HepG2 (cell line): ENCODE data around the gene EXOC3L4. TPM values are rescaled to one million over a fixed set of nuclear protein-coding genes. Genes with fewer than 3 reads are reported as not detected.

Experiments
- AGO2 ChIP-seq: fragments of 200-400 bp; formaldehyde crosslinking; optimal IDR thresholded peaks from 2 replicates; pipeline ENCODE3; 2017; ENCODE audit warnings: mild to moderate bottlenecking, low read depth, low read length, moderate library complexity
- AKAP8 ChIP-seq: sonication (generic); formaldehyde crosslinking; IDR thresholded peaks from 2 replicates; pipeline ENCODE4 v1.5.1; 2020; ENCODE audit warnings: mild to moderate bottlenecking, missing genetic modification reagents
- EEA1 ChIP-seq: sonication (generic); formaldehyde crosslinking; IDR thresholded peaks from 2 replicates; pipeline ENCODE4 v1.5.1; 2020; ENCODE audit warnings: mild to moderate bottlenecking, missing genetic modification reagents, borderline replicate concordance
- HDAC1 ChIP-seq: sonication (generic); formaldehyde crosslinking; IDR thresholded peaks from 2 replicates; pipeline ENCODE4 v1.5.1; 2020; ENCODE audit warnings: mild to moderate bottlenecking, missing genetic modification reagents
- HOXA3 ChIP-seq: sonication (generic); formaldehyde crosslinking; IDR thresholded peaks from 2 replicates; pipeline ENCODE4 v1.5.0; 2020; ENCODE audit warnings: missing genetic modification reagents
- NRL ChIP-seq: sonication (generic); formaldehyde crosslinking; IDR thresholded peaks from 2 replicates; pipeline ENCODE4 v1.5.0; 2020; ENCODE audit warnings: missing genetic modification reagents, mild to moderate bottlenecking, moderate library complexity, borderline replicate concordance
- RBFOX2 ChIP-seq: fragments of 200-400 bp; formaldehyde crosslinking; IDR thresholded peaks from 2 replicates; pipeline ENCODE4 v1.6.1; 2017; ENCODE audit warnings: low read depth, mild to moderate bottlenecking, low read length
- SRSF1 ChIP-seq: fragments of 200-400 bp; formaldehyde crosslinking; optimal IDR thresholded peaks from 2 replicates; pipeline ENCODE3; 2017; ENCODE audit warnings: mild to moderate bottlenecking, low read depth, low read length, moderate library complexity
- TEAD3 ChIP-seq: optimal IDR thresholded peaks from 2 replicates; pipeline ENCODE3; 2016; ENCODE audit warnings: borderline replicate concordance
- TP53 ChIP-seq: sonication (generic); formaldehyde crosslinking; conservative IDR thresholded peaks from 2 replicates; pipeline ENCODE4 v1.4.0; 2020; ENCODE audit warnings: missing genetic modification reagents
- ZBTB38 ChIP-seq: sonication (generic); formaldehyde crosslinking; IDR thresholded peaks from 2 replicates; pipeline ENCODE4 v1.5.1; 2020; ENCODE audit warnings: mild to moderate bottlenecking, missing genetic modification reagents
- ZFP36L1 ChIP-seq: sonication (generic); formaldehyde crosslinking; IDR thresholded peaks from 2 replicates; pipeline ENCODE4 v1.8.0; 2022; ENCODE audit warnings: mild to moderate bottlenecking, missing genetic modification reagents, moderate library complexity
- ZFX ChIP-seq: sonication (generic); formaldehyde crosslinking; IDR thresholded peaks from 2 replicates; pipeline ENCODE4 v1.4.0; 2020; ENCODE audit warnings: mild to moderate bottlenecking, low read depth, missing genetic modification reagents, moderate library complexity
- ZNF207 ChIP-seq: fragments of 450-650 bp; IDR thresholded peaks from 2 replicates; pipeline ENCODE4 v1.6.1; 2016; ENCODE audit warnings: antibody characterized with exemption, borderline replicate concordance
- ZNF230 ChIP-seq: sonication (generic); formaldehyde crosslinking; IDR thresholded peaks from 2 replicates; pipeline ENCODE4 v1.4.0; 2020; ENCODE audit warnings: mild to moderate bottlenecking, missing genetic modification reagents
- ZNF331 ChIP-seq: sonication (generic); formaldehyde crosslinking; IDR thresholded peaks from 2 replicates; pipeline ENCODE4 v1.4.0; 2020; ENCODE audit warnings: missing genetic modification reagents
- ZNF83 ChIP-seq: sonication (generic); formaldehyde crosslinking; IDR thresholded peaks from 2 replicates; pipeline ENCODE4 v1.4.0; 2020; ENCODE audit warnings: missing genetic modification reagents, mild to moderate bottlenecking, borderline replicate concordance
- polyA plus RNA-seq, 8 experiments: library from polyadenylated mRNA; depleted of rRNA in 3 of 8; stranded (reverse) in 7 of 8; unstranded in 1 of 8; fragments of >200 nt; fragmentation: Illumina TruSeq in 4 of 8; extraction: Trizol in 4 of 8; gene quantifications; 2 replicates each; pipeline versions ENCODE4 v1.2.1 to v1.2.3, GENCODE V29; 2011 to 2016; ENCODE audit warnings: low read depth in 4 of 8, missing spikeins in 1 of 8, mixed read lengths in 1 of 8; ENCODE audit not compliant: insufficient read depth in 1 of 8
- total RNA-seq, 5 experiments: library from RNA; depleted of rRNA; stranded (reverse); fragments of >200 nt; fragmentation: Illumina TruSeq; extraction: Trizol; gene quantifications; 2 replicates each; pipeline ENCODE4 v1.2.3, GENCODE V29; 2016; ENCODE audit warnings: low read depth in 1 of 5
- TF ChIP-seq, protein P1 (sequence below): sonication (generic); formaldehyde crosslinking; IDR thresholded peaks from 2 replicates; pipeline ENCODE4 v1.4.0; 2020; ENCODE audit warnings: missing genetic modification reagents, borderline replicate concordance
- TF ChIP-seq, protein P2 (sequence below): sonication (generic); formaldehyde crosslinking; IDR thresholded peaks from 2 replicates; pipeline ENCODE4 v1.4.0; 2020; ENCODE audit warnings: missing genetic modification reagents
- TF ChIP-seq, protein P3 (sequence below): sonication (generic); formaldehyde crosslinking; IDR thresholded peaks from 2 replicates; pipeline ENCODE4 v1.4.0; 2020; ENCODE audit warnings: mild to moderate bottlenecking, missing genetic modification reagents
- TF ChIP-seq, protein P4 (sequence below): sonication (generic); formaldehyde crosslinking; conservative IDR thresholded peaks from 2 replicates; pipeline ENCODE4 v1.8.0; 2022; ENCODE audit warnings: mild to moderate bottlenecking, moderate library complexity, missing genetic modification reagents

Gene EXOC3L4
- total and polyA plus RNA-seq, 2 of the 13 experiments (the other 11 are each of a cell fraction or from before 2014, with no cell fraction given): 11.8 to 27.0 TPM

DNA sequence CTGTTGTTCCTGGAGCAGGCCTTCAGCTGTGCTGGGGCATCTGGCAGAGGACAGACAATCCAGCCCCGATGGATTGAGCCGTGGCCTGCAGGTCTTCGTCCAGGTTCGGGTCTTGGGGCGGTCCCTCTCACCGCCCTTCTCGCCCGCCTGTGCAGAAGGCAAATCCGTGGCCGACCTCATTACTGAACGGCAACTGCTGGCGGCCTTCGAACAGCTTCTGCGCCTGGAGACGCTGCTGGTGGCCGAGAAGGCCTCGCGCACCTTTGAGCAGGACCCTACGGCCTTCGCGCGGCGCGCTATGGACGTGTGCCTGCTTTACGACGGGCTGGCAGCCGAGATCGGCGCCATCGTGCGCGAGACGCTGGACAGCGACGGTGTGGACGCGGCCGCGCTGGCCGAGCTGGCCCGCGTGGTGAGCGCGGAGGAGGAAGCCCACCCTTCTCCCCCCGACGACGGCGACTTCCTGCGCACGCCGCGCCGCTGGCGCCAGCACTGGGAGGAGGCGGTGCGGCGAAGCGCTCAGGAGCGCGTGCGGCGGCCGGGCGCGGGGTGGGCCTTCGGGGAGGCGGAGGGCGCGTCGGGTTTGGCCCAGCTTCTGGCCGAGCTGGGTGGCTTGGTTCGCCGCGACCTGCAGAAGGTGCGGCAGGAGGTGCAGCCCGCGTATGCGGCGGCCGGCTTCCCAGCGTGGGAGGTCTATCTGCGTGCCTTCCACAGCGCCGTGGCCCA lies 7.6 kb downstream of the EXOC3L4 start (continued):
- TF ChIP-seq ZFP36L1: no peak
- 0 out of 2 replicates have a peak, but pooled peaks have one; percentile 33 for TF ChIP-seq HDAC1 (CRISPR knock-in tag)
- no peak for TF ChIP-seq ZNF207
- TF ChIP-seq ZNF83 (CRISPR knock-in tag): no peak
- no peak for TF ChIP-seq TP53 (CRISPR knock-in tag)
- TF ChIP-seq, protein P1, sequence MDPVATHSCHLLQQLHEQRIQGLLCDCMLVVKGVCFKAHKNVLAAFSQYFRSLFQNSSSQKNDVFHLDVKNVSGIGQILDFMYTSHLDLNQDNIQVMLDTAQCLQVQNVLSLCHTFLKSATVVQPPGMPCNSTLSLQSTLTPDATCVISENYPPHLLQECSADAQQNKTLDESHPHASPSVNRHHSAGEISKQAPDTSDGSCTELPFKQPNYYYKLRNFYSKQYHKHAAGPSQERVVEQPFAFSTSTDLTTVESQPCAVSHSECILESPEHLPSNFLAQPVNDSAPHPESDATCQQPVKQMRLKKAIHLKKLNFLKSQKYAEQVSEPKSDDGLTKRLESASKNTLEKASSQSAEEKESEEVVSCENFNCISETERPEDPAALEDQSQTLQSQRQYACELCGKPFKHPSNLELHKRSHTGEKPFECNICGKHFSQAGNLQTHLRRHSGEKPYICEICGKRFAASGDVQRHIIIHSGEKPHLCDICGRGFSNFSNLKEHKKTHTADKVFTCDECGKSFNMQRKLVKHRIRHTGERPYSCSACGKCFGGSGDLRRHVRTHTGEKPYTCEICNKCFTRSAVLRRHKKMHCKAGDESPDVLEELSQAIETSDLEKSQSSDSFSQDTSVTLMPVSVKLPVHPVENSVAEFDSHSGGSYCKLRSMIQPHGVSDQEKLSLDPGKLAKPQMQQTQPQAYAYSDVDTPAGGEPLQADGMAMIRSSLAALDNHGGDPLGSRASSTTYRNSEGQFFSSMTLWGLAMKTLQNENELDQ (CRISPR knock-in tag): no peak
- no peak for TF ChIP-seq NRL (CRISPR knock-in tag)
- TF ChIP-seq, protein P2, sequence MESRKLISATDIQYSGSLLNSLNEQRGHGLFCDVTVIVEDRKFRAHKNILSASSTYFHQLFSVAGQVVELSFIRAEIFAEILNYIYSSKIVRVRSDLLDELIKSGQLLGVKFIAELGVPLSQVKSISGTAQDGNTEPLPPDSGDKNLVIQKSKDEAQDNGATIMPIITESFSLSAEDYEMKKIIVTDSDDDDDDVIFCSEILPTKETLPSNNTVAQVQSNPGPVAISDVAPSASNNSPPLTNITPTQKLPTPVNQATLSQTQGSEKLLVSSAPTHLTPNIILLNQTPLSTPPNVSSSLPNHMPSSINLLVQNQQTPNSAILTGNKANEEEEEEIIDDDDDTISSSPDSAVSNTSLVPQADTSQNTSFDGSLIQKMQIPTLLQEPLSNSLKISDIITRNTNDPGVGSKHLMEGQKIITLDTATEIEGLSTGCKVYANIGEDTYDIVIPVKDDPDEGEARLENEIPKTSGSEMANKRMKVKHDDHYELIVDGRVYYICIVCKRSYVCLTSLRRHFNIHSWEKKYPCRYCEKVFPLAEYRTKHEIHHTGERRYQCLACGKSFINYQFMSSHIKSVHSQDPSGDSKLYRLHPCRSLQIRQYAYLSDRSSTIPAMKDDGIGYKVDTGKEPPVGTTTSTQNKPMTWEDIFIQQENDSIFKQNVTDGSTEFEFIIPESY (CRISPR knock-in tag): peak; percentile 55; the same call in 1 of the 2 replicates
- TF ChIP-seq, protein P3, sequence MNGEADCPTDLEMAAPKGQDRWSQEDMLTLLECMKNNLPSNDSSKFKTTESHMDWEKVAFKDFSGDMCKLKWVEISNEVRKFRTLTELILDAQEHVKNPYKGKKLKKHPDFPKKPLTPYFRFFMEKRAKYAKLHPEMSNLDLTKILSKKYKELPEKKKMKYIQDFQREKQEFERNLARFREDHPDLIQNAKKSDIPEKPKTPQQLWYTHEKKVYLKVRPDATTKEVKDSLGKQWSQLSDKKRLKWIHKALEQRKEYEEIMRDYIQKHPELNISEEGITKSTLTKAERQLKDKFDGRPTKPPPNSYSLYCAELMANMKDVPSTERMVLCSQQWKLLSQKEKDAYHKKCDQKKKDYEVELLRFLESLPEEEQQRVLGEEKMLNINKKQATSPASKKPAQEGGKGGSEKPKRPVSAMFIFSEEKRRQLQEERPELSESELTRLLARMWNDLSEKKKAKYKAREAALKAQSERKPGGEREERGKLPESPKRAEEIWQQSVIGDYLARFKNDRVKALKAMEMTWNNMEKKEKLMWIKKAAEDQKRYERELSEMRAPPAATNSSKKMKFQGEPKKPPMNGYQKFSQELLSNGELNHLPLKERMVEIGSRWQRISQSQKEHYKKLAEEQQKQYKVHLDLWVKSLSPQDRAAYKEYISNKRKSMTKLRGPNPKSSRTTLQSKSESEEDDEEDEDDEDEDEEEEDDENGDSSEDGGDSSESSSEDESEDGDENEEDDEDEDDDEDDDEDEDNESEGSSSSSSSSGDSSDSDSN (CRISPR knock-in tag): no peak
- peak; percentile 62 for TF ChIP-seq RBFOX2
- peak; percentile 43; the same call in 1 of the 2 replicates for TF ChIP-seq ZFX (CRISPR knock-in tag)
- peak; percentile 32; the same call in 1 of the 2 replicates for TF ChIP-seq HOXA3 (CRISPR knock-in tag)
- TF ChIP-seq ZNF230 (CRISPR knock-in tag): no peak
- TF ChIP-seq ZBTB38 (CRISPR knock-in tag): peak; percentile 96
- TF ChIP-seq EEA1 (CRISPR knock-in tag): no peak
- TF ChIP-seq AKAP8 (CRISPR knock-in tag): 0 out of 2 replicates have a peak, but pooled peaks have one; percentile 33
- TF ChIP-seq TEAD3 (CRISPR knock-in tag): no peak
- TF ChIP-seq SRSF1: no peak
- TF ChIP-seq, protein P4, sequence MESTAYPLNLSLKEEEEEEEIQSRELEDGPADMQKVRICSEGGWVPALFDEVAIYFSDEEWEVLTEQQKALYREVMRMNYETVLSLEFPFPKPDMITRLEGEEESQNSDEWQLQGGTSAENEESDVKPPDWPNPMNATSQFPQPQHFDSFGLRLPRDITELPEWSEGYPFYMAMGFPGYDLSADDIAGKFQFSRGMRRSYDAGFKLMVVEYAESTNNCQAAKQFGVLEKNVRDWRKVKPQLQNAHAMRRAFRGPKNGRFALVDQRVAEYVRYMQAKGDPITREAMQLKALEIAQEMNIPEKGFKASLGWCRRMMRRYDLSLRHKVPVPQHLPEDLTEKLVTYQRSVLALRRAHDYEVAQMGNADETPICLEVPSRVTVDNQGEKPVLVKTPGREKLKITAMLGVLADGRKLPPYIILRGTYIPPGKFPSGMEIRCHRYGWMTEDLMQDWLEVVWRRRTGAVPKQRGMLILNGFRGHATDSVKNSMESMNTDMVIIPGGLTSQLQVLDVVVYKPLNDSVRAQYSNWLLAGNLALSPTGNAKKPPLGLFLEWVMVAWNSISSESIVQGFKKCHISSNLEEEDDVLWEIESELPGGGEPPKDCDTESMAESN (CRISPR knock-in tag): no peak
- no peak for TF ChIP-seq ZNF331
- TF ChIP-seq AGO2: peak; percentile 86
